ENCODE results near the gene LONRF3.

LONRF3 gene
- total RNA-seq, result 17.7 to 26.5 reads per million in 2 donors

DNA sequence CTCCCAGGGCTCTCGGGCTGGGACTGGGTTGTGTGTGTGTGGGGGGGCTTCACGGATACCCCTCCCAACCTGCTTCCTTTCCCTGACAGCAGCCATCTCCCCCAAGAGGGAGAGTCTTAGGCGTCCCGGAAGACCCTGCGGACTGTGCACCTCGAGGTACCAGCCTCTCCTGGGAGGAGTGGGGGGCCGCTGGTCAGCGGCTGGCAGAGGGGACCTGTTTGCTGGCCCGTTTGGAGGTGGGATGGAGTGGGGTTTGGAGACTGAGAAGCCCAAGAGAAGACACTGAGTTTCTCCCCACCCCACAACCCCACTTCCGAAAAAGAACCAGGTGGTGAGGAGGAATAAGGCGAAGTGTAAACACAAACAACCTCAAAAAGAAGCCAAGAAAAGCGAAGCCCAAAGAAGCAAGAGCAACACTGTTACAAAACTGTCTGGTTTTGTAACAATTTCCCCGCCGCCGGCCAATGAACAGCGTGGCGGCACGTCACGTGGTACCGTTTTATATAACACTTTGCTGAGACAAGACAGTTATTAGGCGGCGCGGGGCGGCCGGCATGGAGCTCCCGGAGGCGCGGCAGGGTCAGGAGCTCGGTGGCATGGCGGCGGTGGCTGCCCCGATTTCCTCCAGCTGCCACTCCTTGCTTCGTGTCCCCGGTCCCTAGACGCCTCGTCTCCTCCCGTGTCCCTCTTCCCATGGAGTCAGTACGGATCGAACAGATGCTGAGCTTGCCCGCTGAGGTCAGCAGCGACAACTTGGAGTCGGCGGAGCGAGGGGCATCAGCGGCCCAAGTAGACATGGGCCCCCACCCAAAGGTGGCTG, at the start of gene LONRF3:
LONRF3 (plus strand) TSS at position 531 of the 820 bp plus-strand sequence; CDS start at position 694, 163 bp downstream.
- DNase-seq, result peak; percentile 25 to 63 (median 51)

DNA sequence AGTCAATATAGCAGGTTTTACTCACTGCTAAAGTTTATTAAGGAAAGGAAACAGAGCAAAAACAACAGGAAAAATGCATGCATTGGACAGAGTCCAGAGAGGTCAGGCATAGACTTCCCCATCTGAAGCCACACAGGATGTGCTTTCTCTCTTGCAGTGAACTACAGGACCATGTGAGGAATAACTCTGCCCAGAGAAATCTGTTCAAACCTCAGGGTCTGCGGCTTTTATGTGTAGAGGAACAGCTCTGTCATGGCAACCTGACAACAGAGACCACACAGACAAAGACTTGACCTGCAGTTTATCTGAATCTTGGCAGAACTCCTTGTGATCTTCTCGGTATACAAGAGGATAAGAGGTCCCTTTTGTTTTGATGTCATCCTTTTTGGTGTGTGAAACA, 46.3 kb upstream of the LONRF3 start:
- DNase-seq, result no peak

DNA sequence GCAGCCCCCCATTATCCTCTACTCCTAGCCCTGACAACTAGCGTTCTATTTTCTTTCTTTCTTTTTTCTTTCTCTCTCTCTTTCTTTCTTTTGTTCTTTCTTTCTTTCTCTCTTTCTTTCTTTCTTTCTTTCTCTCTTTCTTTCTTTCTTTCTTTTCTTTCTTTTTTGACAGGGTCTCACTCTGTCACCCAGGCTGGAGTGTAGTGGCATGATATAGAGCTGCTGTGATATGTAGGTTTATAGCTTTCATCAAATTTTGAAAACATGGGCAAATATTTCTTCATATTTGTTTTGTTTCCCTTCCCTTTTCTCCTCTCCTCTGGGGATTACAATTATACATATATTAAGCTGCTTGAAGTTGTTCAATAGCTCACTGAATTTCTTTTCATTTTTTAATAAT, 39.1 kb upstream of the LONRF3 start:
- no peak for DNase-seq

DNA sequence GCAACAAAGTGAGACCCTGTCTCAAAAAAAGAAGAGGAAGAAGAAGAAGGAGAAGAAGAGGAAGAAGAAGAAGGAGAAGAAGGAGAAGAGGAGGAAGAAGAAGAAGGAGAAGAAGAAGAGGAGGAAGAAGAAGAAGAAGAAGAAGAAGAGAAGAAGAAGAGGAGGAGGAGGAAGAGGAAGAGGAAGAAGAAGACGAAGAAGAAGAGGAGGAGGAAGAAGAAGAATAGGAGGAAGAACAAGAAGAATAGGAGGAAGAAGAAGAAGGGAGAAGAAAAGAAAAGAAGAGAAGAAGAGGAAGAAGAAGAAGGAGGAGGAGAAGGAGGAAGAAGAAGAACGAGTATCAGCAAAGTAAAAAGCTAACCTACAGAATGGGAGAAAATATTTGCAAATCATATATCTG, 33.3 kb upstream of the LONRF3 start:
- no peak for DNase-seq

DNA sequence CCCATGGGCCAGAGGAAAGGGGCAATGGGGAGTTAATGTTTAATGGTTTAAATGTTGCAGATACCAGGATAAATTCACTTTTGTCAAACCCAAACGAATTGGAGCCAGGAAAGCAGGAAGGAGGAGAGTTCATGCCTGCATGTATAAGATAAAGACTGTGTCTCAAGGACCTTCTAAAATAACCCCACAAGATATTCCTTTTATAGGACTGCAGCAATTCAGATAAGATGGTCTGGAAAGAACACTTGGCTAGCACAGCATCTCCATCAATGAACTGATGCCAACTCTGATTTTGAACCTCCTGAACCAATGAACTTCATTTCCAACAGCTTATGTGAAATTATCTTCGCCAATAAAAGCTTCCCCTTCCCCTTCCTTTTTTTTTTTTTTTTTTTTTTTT, 31.3 kb upstream of the LONRF3 start:
- DNase-seq, result no peak

DNA sequence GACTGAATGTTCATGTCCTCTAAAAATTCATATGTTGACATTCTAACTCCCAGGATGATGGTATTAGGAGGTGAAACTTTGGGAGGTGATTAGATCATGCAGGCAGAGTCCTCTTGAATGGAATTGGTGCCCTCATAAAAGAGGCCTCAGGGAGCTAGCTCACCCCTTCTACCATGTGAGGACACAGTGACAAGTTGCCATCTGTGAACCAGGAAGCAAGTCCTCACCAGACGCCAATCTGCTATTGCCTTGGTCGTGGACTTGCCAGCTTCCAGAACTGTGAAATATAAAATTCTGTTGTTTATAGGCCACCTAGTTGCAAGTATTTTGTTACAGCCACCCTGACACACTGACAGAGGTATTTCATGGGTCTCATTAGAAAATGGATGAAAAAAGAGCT, 28.5 kb upstream of the LONRF3 start:
- no peak for DNase-seq

DNA sequence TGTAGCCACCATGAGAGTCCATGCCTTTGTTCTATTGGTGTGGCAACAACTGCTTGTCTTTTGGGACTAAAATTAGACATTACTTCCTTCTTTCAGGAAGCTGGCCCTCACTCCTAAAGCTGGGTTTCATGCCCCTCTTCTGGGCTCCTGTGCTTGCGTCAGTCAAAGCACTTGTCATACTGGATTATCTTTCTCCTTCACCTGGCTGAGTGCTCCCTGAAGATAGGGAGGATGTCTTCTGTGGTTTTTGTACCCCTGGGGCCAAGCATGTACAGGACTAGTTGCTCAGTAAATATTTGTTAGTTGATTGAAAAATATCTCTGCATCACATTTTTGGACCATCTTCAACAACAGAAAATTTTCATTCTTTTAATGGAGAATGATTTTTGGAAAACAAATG, 26.1 kb upstream of the LONRF3 start:
- no peak for DNase-seq

DNA sequence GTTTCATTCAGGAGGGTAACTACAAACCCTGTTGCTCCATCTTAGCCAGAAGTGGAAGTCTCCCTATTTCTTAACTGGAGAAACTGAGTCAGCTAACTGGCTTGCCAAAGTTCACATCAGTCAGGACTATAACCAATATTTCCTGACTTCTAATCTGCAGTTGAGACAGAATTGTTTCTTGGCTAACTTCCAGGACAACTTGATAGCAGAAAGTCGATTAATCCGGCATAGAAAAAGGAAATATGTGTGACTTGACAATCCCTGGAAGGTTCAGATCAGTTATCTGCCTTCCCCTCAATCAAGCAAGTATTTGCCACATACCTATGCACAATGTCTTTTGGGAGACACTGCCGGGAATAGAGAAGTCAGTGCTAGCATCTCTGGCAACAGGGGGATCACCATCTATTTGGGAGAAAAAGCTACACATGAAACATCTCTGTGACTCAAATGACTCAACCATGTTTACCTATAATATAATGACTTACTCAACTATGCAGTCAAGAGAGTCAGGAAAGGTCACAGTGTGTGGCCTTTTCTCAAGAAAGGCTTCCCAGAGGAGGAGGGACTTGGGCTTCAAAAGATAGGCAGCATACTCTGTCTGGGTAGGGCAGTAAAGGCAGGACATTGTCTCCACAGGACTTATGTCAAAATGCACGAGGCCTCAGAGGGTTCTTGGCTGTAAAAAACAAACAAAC, 12.4 kb upstream of the LONRF3 start:
- no peak for DNase-seq

DNA sequence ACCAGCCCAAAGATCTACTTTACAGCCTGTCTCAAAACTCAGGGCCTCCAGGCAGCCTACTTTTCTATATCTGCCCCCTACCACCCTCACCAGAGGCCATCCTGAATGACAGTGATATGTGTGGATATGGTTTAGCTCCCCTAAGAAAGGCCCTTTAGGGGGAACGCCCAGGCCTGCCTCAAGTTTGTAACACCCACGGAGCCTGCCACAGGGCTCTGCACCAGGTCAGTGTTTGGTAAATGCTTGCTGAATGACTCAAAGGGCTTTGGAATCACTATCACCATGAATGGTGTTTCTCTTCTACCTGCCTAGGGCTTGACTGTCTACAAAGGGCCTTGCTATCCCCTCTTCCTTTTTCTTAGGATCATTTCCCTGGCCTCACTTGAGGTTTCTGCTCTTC, 11.3 kb upstream of the LONRF3 start:
- DNase-seq, result no peak

DNA sequence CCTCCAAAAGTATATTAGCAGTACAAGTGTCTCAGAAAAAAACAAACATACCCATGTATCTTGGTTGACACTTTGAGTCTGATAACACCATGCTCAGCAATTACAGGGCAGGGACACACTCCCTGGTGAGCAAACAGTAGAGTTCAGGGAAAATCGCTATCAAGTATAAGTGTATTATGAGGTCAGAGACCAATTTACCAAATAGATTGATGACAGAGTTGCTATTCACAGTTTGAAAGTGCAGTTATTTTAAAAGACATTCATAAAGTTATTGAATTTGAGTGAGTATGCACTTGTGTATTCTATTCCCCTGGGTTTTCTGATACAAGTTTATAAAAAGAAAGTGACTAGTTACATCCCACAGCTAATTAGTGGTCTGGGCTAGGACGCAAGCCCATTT, 10.2 kb upstream of the LONRF3 start:
- no peak for DNase-seq

DNA sequence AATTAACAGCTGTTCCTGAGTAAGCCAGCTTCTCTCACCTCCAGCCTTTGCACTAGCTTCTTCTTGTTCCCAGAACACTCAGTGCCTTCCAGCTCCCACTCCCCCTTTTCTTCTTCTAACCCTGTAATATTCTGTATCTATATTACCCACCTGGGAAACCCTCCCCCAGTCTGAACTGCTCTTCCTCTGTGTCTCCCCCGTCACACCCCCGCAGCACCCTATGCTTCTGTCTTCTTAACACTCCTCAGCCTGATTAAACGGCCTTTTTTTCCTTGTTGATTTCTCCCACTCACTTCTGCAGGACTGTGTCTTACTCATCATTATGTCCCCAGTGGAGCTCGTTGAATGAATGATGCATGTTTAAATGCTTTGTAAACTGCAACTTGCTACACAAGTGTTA, 9.0 kb upstream of the LONRF3 start:
- DNase-seq, result no peak

DNA sequence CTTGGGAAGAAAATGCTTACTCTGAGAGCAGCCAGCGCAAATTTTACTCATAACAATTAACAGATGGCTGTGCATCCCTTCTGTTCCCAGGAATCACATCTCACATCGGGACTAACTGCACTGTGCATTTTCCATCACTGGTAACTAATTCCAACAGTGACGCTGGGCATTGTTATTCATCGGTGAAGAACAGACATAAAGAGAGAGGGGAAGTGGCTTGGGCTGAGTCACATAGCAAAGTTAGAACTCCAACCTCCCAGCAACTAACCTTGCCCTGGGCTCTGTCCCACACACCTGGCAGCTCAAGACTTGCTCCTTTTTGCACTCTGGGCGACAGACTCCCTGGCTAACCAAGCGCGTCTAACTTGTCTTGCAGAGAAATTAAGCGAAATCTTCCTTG, 6.4 kb upstream of the LONRF3 start:
- DNase-seq, result no peak

DNA sequence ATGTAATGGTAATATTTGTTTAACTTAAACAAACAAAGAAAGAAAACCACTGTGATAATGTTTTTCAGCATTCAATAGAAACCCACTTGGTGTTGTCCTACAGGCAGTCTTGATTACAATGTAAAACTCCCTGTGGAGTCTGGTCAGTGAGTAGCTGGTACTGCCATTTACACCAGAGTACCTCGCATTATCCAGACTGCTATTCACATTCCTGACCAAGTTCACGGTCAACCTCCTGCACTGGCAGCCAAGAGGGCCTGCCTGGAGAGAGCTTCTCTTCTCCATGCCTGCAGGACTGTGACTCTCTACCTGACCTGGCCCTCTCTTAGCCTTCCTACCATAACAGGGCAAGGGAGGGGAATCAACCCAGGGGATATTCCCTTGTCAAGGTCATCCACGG, 2.9 kb upstream of the LONRF3 start:
- DNase-seq, result no peak

DNA sequence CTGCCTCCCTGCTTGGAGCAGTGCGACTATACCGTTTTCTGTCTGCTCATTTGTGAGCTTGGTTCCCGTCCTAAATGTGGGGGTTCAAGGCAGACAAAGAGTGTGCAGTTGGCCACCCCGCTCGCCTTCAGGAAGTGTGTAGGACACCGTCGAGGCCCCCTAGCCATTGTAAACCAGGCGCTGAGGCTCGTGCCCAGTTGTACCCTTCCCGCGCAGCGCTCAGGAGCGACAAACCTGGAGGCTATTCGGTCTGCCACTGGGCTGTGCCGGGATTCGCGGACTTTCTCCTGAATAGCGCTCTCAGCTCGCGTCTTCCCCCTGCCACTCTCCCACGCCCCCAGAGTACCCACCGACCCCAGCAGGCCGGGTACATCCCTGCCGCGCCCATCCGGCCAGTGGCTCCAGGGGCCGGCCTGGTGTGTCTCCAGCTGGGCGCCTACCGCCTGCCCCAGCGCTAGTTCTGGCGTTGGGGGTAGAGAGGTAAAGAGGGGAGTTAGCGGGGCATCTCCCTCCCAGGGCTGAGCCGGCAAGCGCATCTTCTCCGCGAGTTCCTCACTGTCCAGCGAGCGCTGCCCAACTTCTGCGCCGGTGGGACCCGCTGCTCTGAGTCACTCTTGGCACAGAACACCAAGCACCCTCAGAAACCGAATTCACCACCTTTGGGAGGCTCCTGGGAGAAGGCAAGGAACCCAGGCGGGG, 880 bp upstream of the LONRF3 start:
- no peak for DNase-seq

DNA sequence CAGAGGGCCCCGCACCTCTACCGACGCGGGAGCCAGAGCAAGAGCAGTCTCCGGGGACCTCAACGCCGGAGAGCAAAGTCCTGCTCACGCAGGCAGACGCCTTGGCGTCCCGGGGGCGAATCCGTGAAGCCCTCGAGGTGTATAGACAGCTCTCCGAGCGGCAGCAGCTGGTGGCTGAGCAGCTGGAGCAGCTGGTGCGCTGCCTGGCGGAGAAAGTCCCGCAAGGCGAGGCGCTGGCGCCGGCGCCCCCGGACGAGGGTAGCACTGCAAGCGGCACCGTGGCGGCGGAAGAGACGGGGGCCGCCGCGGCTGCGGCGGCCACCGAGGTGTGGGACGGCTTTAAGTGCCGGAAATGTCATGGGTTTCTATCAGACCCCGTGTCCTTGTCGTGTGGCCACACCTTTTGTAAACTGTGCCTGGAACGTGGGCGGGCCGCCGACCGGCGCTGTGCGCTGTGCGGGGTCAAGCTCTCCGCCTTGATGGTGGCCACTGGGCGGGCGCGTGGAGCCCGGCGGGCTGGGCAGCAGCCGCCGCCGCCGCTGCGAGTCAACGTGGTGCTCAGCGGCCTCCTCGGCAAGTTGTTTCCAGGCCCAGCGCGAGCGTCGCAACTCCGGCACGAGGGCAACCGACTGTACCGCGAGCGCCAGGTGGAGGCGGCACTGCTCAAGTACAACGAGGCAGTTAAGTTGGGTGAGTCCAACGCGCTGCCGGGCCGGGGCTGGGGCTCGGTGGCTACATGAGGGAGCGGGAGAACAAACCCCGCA, 672 bp downstream of the LONRF3 start:
- peak; percentile 12 to 70 (median 43) for DNase-seq

DNA sequence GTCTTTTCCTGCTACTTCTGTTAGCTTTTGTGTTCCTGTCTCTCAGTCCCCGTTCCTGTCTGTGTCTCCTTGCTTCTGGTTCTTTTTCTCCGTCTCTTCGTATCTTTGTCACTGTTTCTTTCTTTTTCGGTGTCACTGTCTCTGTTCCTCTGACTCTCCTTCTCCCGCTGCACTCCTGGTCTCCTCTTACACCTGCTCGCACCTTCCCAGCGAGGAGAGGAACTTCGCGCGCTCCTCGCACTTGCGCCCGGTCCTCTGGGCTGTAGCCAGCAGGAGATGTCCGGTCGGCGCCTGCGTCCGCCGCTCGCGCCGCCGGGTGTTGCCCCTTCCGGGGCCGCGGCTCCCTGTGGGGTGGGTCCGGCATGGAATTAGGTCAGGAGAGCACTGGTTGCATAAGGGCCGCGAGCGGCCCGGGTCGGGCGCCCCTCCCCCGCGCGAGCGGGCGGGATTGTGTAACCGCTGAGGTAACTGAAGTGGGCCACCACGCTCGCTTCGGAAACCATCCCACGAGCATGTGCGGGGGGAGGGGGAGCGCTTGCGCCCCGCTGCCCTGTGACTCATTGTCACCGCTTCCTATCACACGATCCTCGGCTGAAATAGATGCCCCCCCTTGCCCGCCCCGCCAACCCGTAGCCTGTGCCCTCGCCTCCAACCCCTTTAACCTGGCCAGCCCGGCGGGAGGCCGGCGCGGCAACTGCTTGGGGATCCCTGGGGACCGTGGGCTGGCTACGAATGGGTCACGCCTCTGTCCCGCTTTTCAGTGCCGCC, 1.6 kb downstream of the LONRF3 start:
- peak; percentile 11 to 72 (median 44) for DNase-seq

DNA sequence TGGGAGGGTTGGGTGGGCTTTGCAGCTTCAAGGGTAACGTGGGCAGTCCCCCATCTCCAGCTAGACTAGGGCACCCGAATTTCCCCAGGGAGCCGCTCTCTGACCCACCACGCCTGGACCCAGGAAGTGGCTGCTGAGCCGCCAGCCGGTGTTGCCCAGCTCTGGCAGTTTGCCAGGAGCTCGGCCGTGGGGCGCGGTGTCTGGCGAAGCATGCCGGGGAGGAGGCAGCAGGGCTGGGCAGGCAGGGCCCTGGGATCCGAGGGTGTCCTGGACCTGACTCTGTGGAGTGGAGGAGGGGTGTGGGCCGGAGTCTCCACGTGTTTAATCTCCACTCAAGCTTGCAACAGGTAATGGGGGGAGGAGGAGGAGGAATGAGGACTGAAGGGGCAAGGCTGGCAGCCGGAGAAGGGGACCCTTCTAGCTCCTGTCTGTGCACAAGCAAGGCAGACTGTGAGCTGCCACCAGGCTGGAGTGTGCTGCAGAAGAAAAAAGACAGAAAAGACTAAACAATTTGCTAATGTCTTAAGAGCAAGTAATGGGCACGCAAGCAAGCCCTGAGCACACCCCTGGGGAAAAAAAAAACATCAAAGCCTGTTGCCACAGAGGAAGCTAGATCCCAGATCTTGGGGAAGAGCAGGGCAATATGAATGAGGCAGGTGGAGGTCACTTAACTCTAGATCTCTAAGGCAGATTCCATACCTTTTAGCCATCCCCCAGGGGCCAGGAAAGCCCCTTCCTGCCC, 2.4 kb downstream of the LONRF3 start:
- no peak for DNase-seq

DNA sequence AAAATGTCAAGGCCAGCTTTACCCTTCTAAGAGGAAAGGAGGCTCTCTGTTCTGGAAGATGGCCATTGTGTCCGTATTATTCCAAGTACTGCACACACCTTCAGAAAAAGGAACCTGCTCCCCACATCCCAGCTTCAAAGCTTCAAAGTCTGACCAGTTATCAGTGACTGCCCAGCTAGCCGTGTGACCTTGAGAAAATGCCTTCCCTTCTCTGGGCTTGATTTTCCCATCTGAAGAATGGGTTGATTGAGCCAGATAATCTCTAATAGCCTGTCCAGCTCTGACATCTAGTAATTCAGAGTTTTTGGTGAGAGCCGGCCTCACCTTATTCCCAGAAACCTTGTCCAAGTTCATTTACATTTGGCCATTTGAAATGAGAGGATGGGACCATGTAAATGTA, 3.0 kb downstream of the LONRF3 start:
- DNase-seq, result no peak

DNA sequence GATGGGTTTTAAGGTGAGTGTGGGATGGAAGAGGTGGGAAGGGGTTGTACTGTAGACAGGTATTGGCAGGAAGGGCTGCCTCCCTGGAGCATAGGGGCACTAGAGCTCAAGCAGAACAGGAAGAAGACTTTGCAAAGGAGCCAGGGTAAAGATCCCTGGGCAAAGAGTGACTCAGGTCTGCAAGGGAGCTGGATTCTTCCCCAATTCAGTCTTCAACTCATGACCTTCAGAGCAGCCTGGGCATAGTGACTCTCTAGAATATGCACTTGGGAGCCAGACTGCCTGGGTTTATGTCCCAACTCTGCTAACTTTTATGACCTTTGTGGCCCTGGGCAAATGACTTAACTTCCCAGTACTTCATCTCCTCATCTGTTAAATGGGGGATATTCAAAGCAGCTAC, 4.0 kb downstream of the LONRF3 start:
- DNase-seq, result no peak

DNA sequence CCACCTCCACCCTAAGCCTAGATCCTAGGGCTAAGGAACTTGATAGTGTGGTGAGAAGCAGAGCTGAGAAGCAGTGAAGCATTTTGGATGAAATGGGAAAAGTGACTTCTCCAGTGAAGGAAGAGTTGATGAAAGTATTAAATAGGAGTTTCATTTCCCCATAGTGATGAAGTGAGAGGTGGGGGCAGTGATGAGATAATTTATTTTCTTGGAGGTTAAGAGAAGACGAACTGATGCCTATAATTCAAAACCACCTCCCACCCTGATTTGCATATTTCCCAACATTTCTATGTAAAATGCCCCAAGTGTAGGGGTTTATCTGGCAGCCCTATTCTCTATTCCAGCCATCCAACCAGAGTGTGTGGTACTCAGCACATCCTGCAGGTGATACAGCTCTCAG, 6.3 kb downstream of the LONRF3 start:
- DNase-seq, result no peak

DNA sequence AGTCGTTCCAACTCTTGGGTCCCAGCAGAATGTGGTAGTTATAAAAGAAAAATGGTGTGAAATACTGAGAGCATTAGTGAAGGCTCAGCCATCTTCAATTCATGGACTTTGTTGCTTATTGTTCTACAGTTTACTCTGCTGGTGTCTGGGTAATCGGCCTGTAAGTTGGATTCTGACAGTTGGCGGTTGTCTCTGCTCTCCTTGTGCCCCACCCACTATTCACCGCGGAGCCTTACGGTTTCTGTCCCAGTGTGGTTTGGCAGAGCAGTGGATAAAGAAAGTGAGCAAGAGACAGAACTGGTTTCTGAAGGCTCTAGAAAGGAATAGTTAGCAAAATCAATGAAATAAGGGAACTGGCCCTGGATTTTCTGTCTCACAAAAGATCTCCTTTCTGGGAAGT, 9.1 kb downstream of the LONRF3 start:
- DNase-seq, result no peak

All from T-helper 2 cell (primary cell).